Caco-2 (cell line): ENCODE results near the gene ATXN7. TPM values are rescaled to one million over a fixed set of nuclear protein-coding genes. Genes with fewer than 3 reads are reported as not detected.

Experiments
- BruUV-seq: library from RNA; stranded (reverse); fragments of 400-500 nt; replicated peaks from 2 replicates; lab custom pipeline; 2021; lab: Mats Ljungman, UMichigan
- CTCF ChIA-PET: fragments of 300-600 bp; sonication (Branson Sonifier 250); formaldehyde crosslinking; loops from one replicate; lab custom pipeline; 2022; ENCODE audit warnings: antibody characterized with exemption; lab: Charles Lee
- POLR2A ChIA-PET: fragments of 300-600 bp; sonication (Branson Sonifier 250); formaldehyde crosslinking; loops from one replicate; lab custom pipeline; 2022; ENCODE audit warnings: antibody characterized with exemption; lab: Charles Lee
- DNase-seq, 2 experiments: peaks; one replicate each; pipeline versions ENCODE4 v3.0.0 to v3.0.0-alpha.2; 2020 to 2022
- H3K27me3 ChIP-seq: replicated peaks from 2 replicates; pipeline ENCODE4 v1.6.0; 2011; ENCODE audit warnings: low read length; ENCODE audit not compliant: control insufficient read depth, insufficient read depth
- H3K36me3 ChIP-seq: 2 replicates; pipeline ENCODE4 v1.5.1; 2011; ENCODE audit warnings: low read length; ENCODE audit not compliant: control insufficient read depth, insufficient read depth
- H3K4me1 ChIP-seq: fragments of 250-450 bp; sonication (Bioruptor Pico); 2 replicates; pipeline ENCODE4 v1.5.1; 2020; ENCODE audit warnings: mild to moderate bottlenecking
- H3K4me3 ChIP-seq: 2 replicates; pipeline ENCODE4 v1.5.1; 2011; ENCODE audit warnings: low read depth, mild to moderate bottlenecking, control low read depth, low read length
- H3K9me3 ChIP-seq: fragments of 250-450 bp; sonication (Bioruptor Pico); 2 replicates; pipeline ENCODE4 v1.5.1; 2020; ENCODE audit warnings: mild to moderate bottlenecking, moderate library complexity
- H3K27ac Mint-ChIP-seq: one replicate; pipeline ENCODE4 v1.8.0; 2022; ENCODE audit warnings: mixed read lengths; ENCODE audit not compliant: unreplicated experiment
- H3K27me3 Mint-ChIP-seq: one replicate; pipeline ENCODE4 v1.8.0; 2022; ENCODE audit warnings: mixed read lengths; ENCODE audit not compliant: insufficient read depth, unreplicated experiment
- H3K36me3 Mint-ChIP-seq: one replicate; pipeline ENCODE4 v1.8.0; 2022; ENCODE audit warnings: mild to moderate bottlenecking, mixed read lengths; ENCODE audit not compliant: insufficient read depth, unreplicated experiment
- H3K4me1 Mint-ChIP-seq: one replicate; pipeline ENCODE4 v1.8.0; 2022; ENCODE audit warnings: low read depth, mixed read lengths; ENCODE audit not compliant: unreplicated experiment
- H3K4me3 Mint-ChIP-seq: one replicate; pipeline ENCODE4 v1.8.0; 2022; ENCODE audit warnings: mild to moderate bottlenecking, moderate library complexity, mixed read lengths; ENCODE audit not compliant: unreplicated experiment
- H3K9me3 Mint-ChIP-seq: one replicate; pipeline ENCODE4 v1.8.0; 2022; ENCODE audit warnings: mixed read lengths; ENCODE audit not compliant: unreplicated experiment
- intact Hi-C: fragments of 100-400 bp; cut with micrococcal nuclease; formaldehyde crosslinking; loops from one replicate; pipeline ENCODE4 v1.10.0; 2022; ENCODE audit not compliant: unreplicated experiment
- total RNA-seq: library from RNA; stranded (reverse); gene quantifications from 2 replicates; pipeline ENCODE4 v1.2.3, GENCODE V29; 2022
- TF ChIP-seq, protein P1 (sequence below), 2 experiments: fragments of 200-600 bp in 1 of 2; IDR thresholded peaks; 1 replicate in 1 of 2; 2 replicates in 1 of 2; pipeline versions ENCODE4 v1.5.1 to v1.8.0; 2011 to 2022; ENCODE audit warnings: antibody characterized with exemption in 1 of 2, control low read depth in 1 of 2, inconsistent platforms in 1 of 2, low read depth in 1 of 2, low read length in 1 of 2, mild to moderate bottlenecking in 1 of 2, moderate library complexity in 1 of 2; ENCODE audit not compliant: insufficient read depth in 1 of 2, severe bottlenecking in 1 of 2, unreplicated experiment in 1 of 2

ATXN7 gene
- total RNA-seq, 1 experiment from 2014 or later, result 22.5 TPM

DNA sequence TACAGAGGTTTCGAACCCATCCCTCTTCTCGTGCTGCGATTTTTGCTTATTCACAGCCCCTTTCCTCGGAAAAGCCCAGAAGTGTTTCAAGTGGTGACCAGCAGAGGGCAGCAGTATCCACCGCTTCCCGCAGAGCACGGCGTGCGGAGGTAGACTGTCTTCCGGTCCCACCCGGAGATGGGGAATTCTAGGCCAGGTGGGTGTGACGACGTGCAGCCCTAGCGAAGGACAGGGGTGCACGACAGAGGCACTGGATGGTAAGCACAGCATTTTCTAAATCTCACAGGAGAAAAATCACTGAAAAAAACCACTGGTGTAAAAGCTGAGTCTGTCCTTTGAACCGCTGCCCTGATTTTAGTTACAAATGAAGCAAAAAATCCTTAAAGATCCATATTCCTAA lies 167.1 kb downstream of the ATXN7 start:
- Histone ChIP-seq H3K4me1 (peaks cover 5% of the 10 kb centered on the region; the same call in 1 of the 2 replicates), H3K36me3 (no peaks in the 10 kb centered on the region), H3K4me3 (no peak overlapping the region), H3K27me3 (no peaks in the 10 kb centered on the region), H3K9me3 (no peaks in the 10 kb centered on the region)
- CTCF ChIA-PET, result interaction anchor here (0.6 to 1.1 kb wide), 2 partner anchors 57 to 73 kb away, joined by 5 to 8 read pairs; no protein-coding TSS in a partner anchor
- Mint-ChIP-seq H3K4me3 (peak overlapping the region; percentile 67), H3K36me3 (no peaks in the 10 kb centered on the region), H3K4me1 (peaks cover 8% of the 10 kb centered on the region), H3K9me3 (peaks cover 30% of the 10 kb centered on the region), H3K27ac (peak overlapping the region; percentile 69), H3K27me3 (peaks cover 3% of the 10 kb centered on the region)
- POLR2A ChIA-PET, result no interaction called here
- peak; percentile 83 for DNase-seq
- BruUV-seq, result no TSS peak
- TF ChIP-seq, protein P1, sequence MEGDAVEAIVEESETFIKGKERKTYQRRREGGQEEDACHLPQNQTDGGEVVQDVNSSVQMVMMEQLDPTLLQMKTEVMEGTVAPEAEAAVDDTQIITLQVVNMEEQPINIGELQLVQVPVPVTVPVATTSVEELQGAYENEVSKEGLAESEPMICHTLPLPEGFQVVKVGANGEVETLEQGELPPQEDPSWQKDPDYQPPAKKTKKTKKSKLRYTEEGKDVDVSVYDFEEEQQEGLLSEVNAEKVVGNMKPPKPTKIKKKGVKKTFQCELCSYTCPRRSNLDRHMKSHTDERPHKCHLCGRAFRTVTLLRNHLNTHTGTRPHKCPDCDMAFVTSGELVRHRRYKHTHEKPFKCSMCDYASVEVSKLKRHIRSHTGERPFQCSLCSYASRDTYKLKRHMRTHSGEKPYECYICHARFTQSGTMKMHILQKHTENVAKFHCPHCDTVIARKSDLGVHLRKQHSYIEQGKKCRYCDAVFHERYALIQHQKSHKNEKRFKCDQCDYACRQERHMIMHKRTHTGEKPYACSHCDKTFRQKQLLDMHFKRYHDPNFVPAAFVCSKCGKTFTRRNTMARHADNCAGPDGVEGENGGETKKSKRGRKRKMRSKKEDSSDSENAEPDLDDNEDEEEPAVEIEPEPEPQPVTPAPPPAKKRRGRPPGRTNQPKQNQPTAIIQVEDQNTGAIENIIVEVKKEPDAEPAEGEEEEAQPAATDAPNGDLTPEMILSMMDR (IDR thresholded peaks at IDR 0.05; ENCODE audit: insufficient read depth in 1 of 2, low read depth in 1 of 2, low read length in 1 of 2, severe bottlenecking in 1 of 2, unreplicated experiment in 1 of 2), result peak; percentile 79 to 90
- intact Hi-C loops, result loop anchor here (1.0 to 10.0 kb wide), 5 partner anchors 82 to 454 kb away; no protein-coding TSS in a partner anchor

DNA sequence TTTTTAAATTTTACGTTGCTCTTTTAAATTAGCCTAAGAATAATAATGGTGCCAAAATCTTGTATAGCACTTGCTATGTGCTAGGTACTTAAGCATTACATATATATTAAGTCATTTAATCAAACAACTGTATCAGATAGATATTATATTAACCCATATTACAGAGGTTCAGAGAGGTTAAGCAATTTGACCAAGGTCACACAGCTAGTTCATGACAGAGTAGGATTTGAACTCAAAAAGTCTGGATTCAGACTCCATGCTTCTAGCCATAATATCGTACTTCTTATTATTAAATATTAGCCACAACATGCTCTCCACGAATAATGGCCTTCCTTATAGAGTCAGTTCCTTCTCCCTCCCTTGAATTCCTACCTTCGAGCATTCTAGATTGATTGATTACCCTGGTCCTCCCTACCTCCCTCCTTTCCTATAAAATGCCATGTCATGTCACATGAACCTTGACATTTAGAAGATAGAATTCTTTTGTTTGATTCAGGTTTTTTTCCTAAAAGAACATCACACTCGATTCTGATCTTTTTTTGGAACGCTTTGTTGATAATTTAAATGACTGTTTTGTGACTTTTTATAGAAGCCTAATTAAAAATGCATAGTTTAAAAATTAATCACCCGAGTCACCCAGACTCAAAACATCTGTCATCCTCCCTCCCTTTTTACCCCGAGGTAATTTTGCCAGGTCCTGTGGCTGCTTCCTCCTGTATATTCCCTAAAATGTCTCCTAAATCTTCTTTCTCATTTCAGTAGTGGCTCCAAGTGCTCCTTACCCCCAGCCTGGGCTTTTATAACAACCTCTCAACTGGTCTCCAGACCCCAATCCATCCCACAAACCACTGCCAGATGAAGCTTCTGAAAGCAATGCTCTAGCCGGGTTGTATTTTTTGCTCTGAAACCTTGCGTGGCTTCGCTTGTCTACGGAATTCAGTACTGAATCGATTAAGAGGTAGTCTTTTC lies 168.2 kb downstream of the ATXN7 start:
- BruUV-seq, result no TSS peak
- no peak overlapping the region for H3K27ac Mint-ChIP-seq
- H3K4me3 ChIP-seq, result no peak overlapping the region
- TF ChIP-seq, protein P1 (IDR thresholded peaks at IDR 0.05; ENCODE audit: insufficient read depth in 1 of 2, low read depth in 1 of 2, low read length in 1 of 2, severe bottlenecking in 1 of 2, unreplicated experiment in 1 of 2), result no peak
- H3K9me3 ChIP-seq, result no peaks in the 10 kb centered on the region
- intact Hi-C loops, result loop anchor here (10.0 kb wide), 1 partner anchor 223 kb away; no protein-coding TSS in a partner anchor
- DNase-seq, result no peak
- no peaks in the 10 kb centered on the region for H3K36me3 ChIP-seq
- CTCF ChIA-PET, result no interaction called here
- no peaks in the 10 kb centered on the region for H3K27me3 ChIP-seq
- H3K4me1 ChIP-seq, result peaks cover 5% of the 10 kb centered on the region; the same call in 1 of the 2 replicates
- peaks cover 30% of the 10 kb centered on the region for H3K9me3 Mint-ChIP-seq
- POLR2A ChIA-PET, result no interaction called here
- H3K36me3 Mint-ChIP-seq, result no peaks in the 10 kb centered on the region
- peak overlapping the region; percentile 27 for H3K4me3 Mint-ChIP-seq
- peaks cover 3% of the 10 kb centered on the region for H3K27me3 Mint-ChIP-seq
- H3K4me1 Mint-ChIP-seq, result peaks cover 8% of the 10 kb centered on the region

DNA sequence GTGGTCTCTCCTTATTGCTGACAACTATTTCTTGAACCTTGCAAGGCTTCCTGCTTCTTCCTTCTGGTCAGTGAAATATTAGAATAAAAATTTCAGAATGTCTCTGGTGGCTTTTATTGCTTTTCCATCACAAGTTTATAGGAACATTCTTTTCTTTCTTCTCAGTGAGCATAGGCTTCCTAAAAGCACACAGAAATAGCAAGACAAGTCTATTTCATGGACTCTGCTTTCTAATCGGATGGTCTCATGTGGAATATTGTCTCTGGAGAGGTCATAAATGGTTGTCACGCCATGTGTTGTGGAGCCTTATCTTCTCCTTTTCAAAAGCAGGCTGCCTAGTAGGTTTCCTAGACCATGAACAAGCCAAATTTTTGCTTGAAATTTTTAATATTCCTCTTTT lies 169.4 kb downstream of the ATXN7 start:
- POLR2A ChIA-PET, result no interaction called here
- peaks cover 8% of the 10 kb centered on the region for H3K4me1 Mint-ChIP-seq
- DNase-seq, result no peak
- TF ChIP-seq, protein P1 (IDR thresholded peaks at IDR 0.05; ENCODE audit: insufficient read depth in 1 of 2, low read depth in 1 of 2, low read length in 1 of 2, severe bottlenecking in 1 of 2, unreplicated experiment in 1 of 2), result no peak
- Histone ChIP-seq H3K4me1 (peaks cover 5% of the 10 kb centered on the region; the same call in 1 of the 2 replicates), H3K36me3 (no peaks in the 10 kb centered on the region), H3K4me3 (no peak overlapping the region), H3K27me3 (no peaks in the 10 kb centered on the region), H3K9me3 (no peaks in the 10 kb centered on the region)
- peaks cover 30% of the 10 kb centered on the region for H3K9me3 Mint-ChIP-seq
- H3K36me3 Mint-ChIP-seq, result no peaks in the 10 kb centered on the region
- no peak overlapping the region for H3K4me3 Mint-ChIP-seq
- intact Hi-C loops, result loop anchor here (10.0 kb wide), 1 partner anchor 222 kb away; no protein-coding TSS in a partner anchor
- H3K27ac Mint-ChIP-seq, result no peak overlapping the region
- peaks cover 2% of the 10 kb centered on the region for H3K27me3 Mint-ChIP-seq
- CTCF ChIA-PET, result no interaction called here
- BruUV-seq, result no TSS peak
